Gastrocnemius medialis (tissue), 4 donors: ENCODE measurements around the gene CFAP157.

Experiments
- POLR2A ChIP-seq, 2 donors: fragments of 450-650 bp; IDR thresholded peaks; one replicate each; pipeline ENCODE4 v1.6.1; 2017; ENCODE audit warnings: antibody characterized with exemption in 2 of 2, mild to moderate bottlenecking in 2 of 2, moderate library complexity in 2 of 2
- TF ChIP-seq, protein P1 (sequence below), 5 experiments: fragments of 450-650 bp in 3 of 5; fragments of 200-600 bp in 2 of 5; sonication (generic) in 2 of 5; IDR thresholded peaks in 4 of 5; conservative IDR thresholded peaks in 1 of 5; 1 replicate in 4 of 5; 2 replicates in 1 of 5; pipeline ENCODE4 v1.5.1; 2016 to 2019; ENCODE audit warnings: antibody characterized with exemption in 5 of 5, mild to moderate bottlenecking in 3 of 5, moderate library complexity in 3 of 5

DNA sequence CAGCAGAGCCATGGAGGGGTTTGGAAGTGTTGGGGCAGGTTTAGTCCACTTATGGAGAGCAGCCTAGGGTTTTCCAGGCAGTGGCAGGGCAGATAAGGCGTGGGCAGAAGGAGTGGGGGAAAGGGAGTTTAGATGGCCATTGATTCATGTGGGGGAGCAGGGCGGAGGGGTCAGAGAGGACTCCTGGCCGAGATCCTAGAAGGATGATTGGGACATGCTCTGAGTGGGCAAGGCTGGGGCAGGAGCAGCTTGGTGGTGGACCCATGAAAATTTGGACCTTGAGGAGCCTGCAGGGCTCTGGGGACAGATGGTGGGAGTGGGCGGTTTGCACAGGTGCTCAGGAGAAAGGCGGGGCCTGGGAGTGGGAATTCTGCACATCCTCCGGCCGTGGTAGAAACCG lies 46.4 kb downstream of the CFAP157 start:
- TF ChIP-seq, protein P1, sequence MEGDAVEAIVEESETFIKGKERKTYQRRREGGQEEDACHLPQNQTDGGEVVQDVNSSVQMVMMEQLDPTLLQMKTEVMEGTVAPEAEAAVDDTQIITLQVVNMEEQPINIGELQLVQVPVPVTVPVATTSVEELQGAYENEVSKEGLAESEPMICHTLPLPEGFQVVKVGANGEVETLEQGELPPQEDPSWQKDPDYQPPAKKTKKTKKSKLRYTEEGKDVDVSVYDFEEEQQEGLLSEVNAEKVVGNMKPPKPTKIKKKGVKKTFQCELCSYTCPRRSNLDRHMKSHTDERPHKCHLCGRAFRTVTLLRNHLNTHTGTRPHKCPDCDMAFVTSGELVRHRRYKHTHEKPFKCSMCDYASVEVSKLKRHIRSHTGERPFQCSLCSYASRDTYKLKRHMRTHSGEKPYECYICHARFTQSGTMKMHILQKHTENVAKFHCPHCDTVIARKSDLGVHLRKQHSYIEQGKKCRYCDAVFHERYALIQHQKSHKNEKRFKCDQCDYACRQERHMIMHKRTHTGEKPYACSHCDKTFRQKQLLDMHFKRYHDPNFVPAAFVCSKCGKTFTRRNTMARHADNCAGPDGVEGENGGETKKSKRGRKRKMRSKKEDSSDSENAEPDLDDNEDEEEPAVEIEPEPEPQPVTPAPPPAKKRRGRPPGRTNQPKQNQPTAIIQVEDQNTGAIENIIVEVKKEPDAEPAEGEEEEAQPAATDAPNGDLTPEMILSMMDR (IDR thresholded peaks at IDR 0.05 in 4 of 5, conservative IDR thresholded peaks at IDR 0.05 in 1 of 5): no peak
- TF ChIP-seq POLR2A (IDR thresholded peaks at IDR 0.05): no peak
